GM13976 (cell line): ENCODE measurements around the gene UQCRH.

Experiments used
- DNase-seq: peaks from one replicate; pipeline ENCODE4 v3.0.0; 2012; ENCODE audit warnings: low spot score
- in situ Hi-C: fragments of 300-500 bp; cut with MboI; formaldehyde crosslinking; loops from one replicate; pipeline ENCODE4 v1.12.0; 2022; ENCODE audit warnings: low sequenced_read_pairs, mixed read lengths, inconsistent platforms; ENCODE audit not compliant: unreplicated experiment
- TF ChIP-seq, protein P1 (sequence below): IDR thresholded peaks from 2 replicates; pipeline ENCODE4 v1.5.1; 2012; ENCODE audit warnings: borderline replicate concordance, mild to moderate bottlenecking; ENCODE audit not compliant: insufficient read depth; ENCODE audit errors: extremely low read depth, missing control alignments, control extremely low read depth

UQCRH gene

DNA sequence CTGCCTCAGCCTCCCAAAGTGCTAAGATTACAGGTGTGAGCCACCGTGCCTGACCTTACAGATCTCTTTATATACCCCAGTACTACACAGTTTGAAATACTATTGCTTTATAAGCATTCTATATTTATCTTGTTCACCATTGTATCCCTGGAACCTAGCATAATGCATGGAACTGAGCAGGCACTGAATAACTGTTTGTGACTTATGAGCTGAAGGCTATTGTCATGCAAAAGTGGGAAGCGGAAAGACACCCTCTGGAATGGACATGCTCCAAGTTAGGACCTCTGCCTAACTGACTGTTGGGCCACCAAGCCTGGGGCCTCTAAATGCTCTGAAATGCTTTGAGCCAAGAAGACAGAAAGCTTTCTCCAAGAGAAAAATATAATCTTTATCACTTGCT is 8.2 kb upstream of the UQCRH start:
- DNase-seq: no peak
- in situ Hi-C loops: no loop called here
- TF ChIP-seq, protein P1, sequence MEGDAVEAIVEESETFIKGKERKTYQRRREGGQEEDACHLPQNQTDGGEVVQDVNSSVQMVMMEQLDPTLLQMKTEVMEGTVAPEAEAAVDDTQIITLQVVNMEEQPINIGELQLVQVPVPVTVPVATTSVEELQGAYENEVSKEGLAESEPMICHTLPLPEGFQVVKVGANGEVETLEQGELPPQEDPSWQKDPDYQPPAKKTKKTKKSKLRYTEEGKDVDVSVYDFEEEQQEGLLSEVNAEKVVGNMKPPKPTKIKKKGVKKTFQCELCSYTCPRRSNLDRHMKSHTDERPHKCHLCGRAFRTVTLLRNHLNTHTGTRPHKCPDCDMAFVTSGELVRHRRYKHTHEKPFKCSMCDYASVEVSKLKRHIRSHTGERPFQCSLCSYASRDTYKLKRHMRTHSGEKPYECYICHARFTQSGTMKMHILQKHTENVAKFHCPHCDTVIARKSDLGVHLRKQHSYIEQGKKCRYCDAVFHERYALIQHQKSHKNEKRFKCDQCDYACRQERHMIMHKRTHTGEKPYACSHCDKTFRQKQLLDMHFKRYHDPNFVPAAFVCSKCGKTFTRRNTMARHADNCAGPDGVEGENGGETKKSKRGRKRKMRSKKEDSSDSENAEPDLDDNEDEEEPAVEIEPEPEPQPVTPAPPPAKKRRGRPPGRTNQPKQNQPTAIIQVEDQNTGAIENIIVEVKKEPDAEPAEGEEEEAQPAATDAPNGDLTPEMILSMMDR: no peak

- no peak for DNase-seq
- in situ Hi-C loops: no loop called here
- TF ChIP-seq, protein P1: no peak
Measured at GRCh38 chr1:46298387-46298786, 5.1 kb upstream of the UQCRH start.

DNA sequence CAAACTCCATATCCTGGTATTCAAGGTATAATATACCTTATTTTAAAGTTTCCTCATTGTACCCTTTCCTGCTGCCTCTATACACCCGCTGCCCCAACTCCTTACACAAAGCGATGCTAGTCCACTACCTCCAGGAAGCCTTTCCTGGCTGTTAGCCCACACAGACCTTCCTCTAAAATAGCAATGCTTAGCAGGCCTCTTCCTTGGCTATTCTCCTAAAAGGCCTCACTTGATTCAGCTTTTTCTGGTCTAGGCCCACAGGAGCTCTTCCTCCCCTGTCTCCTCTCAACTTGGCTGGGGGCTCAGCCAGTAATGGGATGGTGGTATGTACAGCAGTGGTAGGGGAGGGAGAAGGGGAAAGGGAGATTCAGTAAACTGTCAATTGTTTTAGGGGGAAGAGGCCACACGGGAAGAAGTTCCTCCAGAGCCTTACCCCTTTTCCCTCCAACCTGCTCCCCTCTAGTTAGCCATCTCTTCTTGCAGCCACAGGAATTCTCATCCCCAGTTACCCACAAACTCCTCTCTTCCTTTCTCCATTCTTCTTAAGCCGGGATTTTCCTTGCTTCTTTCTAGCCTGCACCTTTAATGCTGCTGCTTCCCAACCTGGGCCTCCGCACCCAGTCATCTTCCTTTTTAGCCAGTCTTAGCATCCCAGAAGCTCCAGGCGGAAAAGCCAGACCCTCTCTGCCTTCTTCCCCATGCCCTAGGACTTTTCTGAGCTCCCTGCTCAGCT is 2.7 kb upstream of the UQCRH start:
- in situ Hi-C loops: loop anchor here (5.0 kb wide), 1 partner anchor 46 kb away; no protein-coding TSS in a partner anchor
- DNase-seq: no peak
- TF ChIP-seq, protein P1: no peak

- in situ Hi-C loops: loop anchor here (5.0 kb wide), 1 partner anchor 46 kb away; no protein-coding TSS in a partner anchor
- DNase-seq: no peak
- TF ChIP-seq, protein P1: no peak
Measured at GRCh38 chr1:46301406-46301807, 2.1 kb upstream of the UQCRH start.

DNA sequence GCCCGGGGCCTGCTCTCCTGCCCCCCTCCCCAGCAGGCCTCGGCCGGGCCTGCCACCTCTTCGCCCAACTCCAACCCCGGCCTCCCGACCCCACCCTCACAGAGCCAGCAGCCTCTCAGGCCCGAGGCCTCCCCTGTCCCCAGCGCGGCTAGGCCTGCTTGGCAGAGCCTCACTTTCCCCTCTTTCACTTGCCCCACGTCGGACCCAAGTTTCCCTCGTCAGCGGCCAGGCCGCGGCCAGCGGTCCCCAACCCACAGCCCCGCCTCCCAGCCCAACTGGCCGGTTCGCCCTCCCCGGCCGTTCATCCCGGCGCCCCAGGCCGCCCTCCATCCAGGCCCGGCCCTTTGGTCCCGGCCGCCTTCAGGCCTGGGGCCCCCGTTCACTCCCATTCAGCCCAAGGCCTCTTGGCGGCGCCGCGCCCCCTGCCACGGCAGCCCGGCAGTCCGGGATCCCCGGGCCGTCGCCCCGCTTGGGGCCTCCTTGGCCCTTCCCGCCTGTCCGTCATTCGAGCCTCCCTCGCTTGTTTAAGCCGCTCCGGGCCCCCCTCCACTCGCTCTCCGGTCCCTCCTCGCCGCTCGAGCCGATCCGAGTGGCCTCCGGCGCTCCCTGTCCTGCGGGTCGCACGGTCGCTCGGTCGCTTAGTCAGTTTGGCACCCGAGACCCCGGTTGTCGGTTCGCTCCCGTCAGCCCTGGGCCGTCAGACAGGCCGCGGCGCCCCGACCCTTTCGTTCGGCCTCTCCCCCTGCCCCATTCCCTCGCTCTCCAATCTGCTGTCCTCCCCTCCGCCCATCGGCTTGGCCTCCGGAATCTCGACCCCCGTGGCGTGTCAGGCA is 1.5 kb upstream of the UQCRH start:
- in situ Hi-C loops: loop anchor here (5.0 kb wide), 1 partner anchor 45 kb away; no protein-coding TSS in a partner anchor
- TF ChIP-seq, protein P1: peak; percentile 78
- DNase-seq: peak; percentile 87

- TF ChIP-seq, protein P1: no peak
- DNase-seq: peak; percentile 50
Measured at GRCh38 chr1:46302641-46303037, 859 bp upstream of the UQCRH start.

More at GRCh38 chr1:46302641-46303037, 859 bp upstream of the UQCRH start:
- in situ Hi-C loops: loop anchor here (5.0 kb wide), 1 partner anchor 45 kb away; no protein-coding TSS in a partner anchor
